Measurements from ENCODE around the gene CDH3.

The CDH3 gene

GRCh38 chr16:68736561-68736960, 91.5 kb downstream of the CDH3 start:
- DNase-seq (ENCODE audit: low read depth in 2 of 2, low spot score in 1 of 2): no peak

- DNase-seq (ENCODE audit: low read depth in 2 of 2, low spot score in 1 of 2): no peak
Observed at GRCh38 chr16:68737046-68737729, 92.1 kb downstream of the CDH3 start, which contains the start of gene CDH1. Gene CDH1 (plus strand): TSS chr16:68737292. CDS start chr16:68737416, 124 bp downstream.

DNA sequence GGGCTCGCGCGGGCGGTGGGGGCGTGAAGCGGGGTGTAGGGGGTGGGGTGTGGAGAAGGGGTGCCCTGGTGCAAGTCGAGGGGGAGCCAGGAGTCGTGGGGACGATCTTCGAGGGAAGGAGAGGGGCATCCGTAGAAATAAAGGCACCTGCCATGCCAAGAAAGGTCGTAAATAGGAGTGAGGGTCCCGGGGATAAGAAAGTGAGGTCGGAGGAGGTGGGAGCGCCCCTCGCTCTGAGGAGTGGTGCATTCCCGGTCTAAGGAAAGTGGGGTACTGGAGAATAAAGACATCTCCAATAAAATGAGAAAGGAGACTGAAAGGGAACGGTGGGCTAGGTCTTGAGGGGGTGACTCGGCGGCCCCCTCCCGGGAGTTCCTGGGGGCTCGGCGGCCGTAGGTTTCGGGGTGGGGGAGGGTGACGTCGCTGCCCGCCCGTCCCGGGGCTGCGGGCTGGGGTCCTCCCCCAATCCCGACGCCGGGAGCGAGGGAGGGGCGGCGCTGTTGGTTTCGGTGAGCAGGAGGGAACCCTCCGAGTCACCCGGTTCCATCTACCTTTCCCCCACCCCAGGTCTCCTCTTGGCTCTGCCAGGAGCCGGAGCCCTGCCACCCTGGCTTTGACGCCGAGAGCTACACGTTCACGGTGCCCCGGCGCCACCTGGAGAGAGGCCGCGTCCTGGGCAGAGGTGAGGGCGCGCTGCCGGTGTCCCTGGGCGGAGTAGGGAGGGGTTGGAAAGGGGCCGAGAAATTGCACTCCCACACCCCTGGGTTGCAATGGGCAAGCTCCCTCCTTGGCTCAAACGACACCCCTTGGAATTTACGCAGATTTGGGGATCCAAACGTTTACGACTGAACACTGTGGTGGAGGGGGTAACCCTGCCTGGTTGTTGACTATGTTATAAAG, 92.9 kb downstream of the CDH3 start:
- DNase-seq (ENCODE audit: low read depth in 2 of 2, low spot score in 1 of 2): no peak

- no peak for DNase-seq (ENCODE audit: low read depth in 2 of 2, low spot score in 1 of 2)
Observed at GRCh38 chr16:68739964-68740627, 95.0 kb downstream of the CDH3 start.

DNA sequence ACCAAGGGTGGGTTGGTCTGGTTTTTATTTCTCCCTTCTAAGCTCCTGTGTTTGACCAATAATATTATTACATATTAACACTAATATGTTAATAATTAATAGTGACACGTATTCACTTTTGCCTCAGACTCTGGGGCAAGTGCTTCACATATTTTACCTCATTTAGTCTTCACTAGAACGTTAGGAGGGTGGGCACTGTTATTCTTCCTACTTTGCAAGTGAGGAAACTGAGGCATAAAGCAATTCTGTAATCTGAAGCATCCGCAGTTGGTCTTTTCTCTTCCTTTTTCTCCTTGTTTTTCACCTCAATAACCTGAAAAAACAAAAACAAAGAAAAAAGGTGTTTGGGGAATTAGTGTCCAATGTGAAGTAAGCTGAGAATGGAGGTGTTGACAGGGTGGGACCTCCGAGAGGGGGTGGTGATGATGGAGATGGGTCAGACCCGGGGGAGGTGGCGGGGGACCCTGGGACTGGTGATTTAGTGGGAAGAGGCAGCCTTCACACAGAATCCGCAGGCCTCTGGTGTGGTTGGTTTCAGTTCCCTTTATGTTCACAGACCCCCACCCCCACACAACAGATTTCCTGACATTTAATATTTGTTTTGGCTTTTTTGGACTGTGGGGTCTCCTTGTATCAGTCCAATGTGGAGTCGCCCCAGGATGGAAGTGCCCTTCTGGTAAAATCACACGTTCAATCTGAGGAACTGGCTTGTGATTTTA, 95.7 kb downstream of the CDH3 start:
- DNase-seq (ENCODE audit: low read depth in 2 of 2, low spot score in 1 of 2): no peak

DNA sequence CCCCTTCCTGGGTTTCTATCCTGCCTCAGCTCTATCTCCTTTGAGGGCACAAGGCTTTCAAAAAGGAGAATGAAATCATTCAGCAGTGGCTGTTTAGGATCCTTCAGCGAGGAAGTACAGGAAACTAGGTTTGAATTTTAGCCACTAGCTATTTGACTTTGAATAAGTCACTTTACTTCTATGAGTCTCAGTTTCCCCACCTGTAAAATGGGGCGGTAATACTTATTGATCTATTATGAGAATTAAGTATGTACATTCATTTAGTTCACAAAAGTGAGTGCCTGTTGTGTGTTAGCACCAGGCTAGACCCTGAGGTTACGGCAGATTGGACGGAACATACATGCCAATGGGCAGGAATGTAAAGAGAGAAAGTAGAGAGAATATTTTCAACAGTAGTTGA, 98.6 kb downstream of the CDH3 start:
- no peak for DNase-seq (ENCODE audit: low read depth in 2 of 2, low spot score in 1 of 2)

GRCh38 chr16:68744744-68745280, 99.7 kb downstream of the CDH3 start:
- no peak for DNase-seq (ENCODE audit: low read depth in 2 of 2, low spot score in 1 of 2)

- DNase-seq (ENCODE audit: low read depth in 2 of 2, low spot score in 1 of 2): no peak
Observed at GRCh38 chr16:68746951-68747350, 101.8 kb downstream of the CDH3 start.

GRCh38 chr16:68749432-68749831, 104.3 kb downstream of the CDH3 start:
- DNase-seq (ENCODE audit: low read depth in 2 of 2, low spot score in 1 of 2): no peak
